ENCODE data around the gene KIF3A.

Gene KIF3A

GRCh38 chr5:132772291-132773070, 35.1 kb upstream of the KIF3A start:
- no peak for DNase-seq (ENCODE audit: low read depth)
- TF ChIP-seq CTCF (IDR thresholded peaks at IDR 0.05; ENCODE audit: low read depth, low read length, missing control alignments), result no peak
- no peak overlapping the region for H3K4me3 ChIP-seq (ENCODE audit: low read depth, low read length)

- no peak for TF ChIP-seq CTCF (IDR thresholded peaks at IDR 0.05; ENCODE audit: low read depth, low read length, missing control alignments)
- no peak for DNase-seq (ENCODE audit: low read depth)
- H3K4me3 ChIP-seq (ENCODE audit: low read depth, low read length), result no peak overlapping the region
Observed at GRCh38 chr5:132771503-132771998, 34.2 kb upstream of the KIF3A start.

- H3K4me3 ChIP-seq (ENCODE audit: low read depth, low read length), result no peak overlapping the region
- no peak for TF ChIP-seq CTCF (IDR thresholded peaks at IDR 0.05; ENCODE audit: low read depth, low read length, missing control alignments)
- DNase-seq (ENCODE audit: low read depth), result no peak
Observed at GRCh38 chr5:132770476-132771159, 33.3 kb upstream of the KIF3A start.

GRCh38 chr5:132768485-132768868, 31.1 kb upstream of the KIF3A start:
- no peak for TF ChIP-seq CTCF (IDR thresholded peaks at IDR 0.05; ENCODE audit: low read depth, low read length, missing control alignments)
- DNase-seq (ENCODE audit: low read depth), result no peak
- H3K4me3 ChIP-seq (ENCODE audit: low read depth, low read length), result no peak overlapping the region

GRCh38 chr5:132767150-132767549, 29.8 kb upstream of the KIF3A start:
- TF ChIP-seq CTCF (IDR thresholded peaks at IDR 0.05; ENCODE audit: low read depth, low read length, missing control alignments), result no peak

GRCh38 chr5:132766806-132767055, 29.4 kb upstream of the KIF3A start:
- no peak for DNase-seq (ENCODE audit: low read depth)
- no peak for TF ChIP-seq CTCF (IDR thresholded peaks at IDR 0.05; ENCODE audit: low read depth, low read length, missing control alignments)
- H3K4me3 ChIP-seq (ENCODE audit: low read depth, low read length), result no peak overlapping the region

More at GRCh38 chr5:132767150-132767549, 29.8 kb upstream of the KIF3A start:
- no peak overlapping the region for H3K4me3 ChIP-seq (ENCODE audit: low read depth, low read length)
- DNase-seq (ENCODE audit: low read depth), result no peak
